Trophoblast cell (in vitro differentiated cells and primary cell): Measurements from ENCODE around the gene TOLLIP.

Source experiments
- DNase-seq, 2 donors: peaks; one replicate each; pipeline ENCODE4 v3.0.0-alpha.2; 2016
- H2AFZ ChIP-seq: 2 replicates; pipeline ENCODE4 v1.6.1; 2013; ENCODE audit warnings: low read length, moderate library complexity, mild to moderate bottlenecking; ENCODE audit not compliant: insufficient read depth, poor library complexity
- H2AK5ac ChIP-seq: 2 replicates; pipeline ENCODE4 v1.6.1; 2013; ENCODE audit warnings: mild to moderate bottlenecking, low read length
- H2BK120ac ChIP-seq: 2 replicates; pipeline ENCODE4 v1.6.1; 2013; ENCODE audit warnings: low read length, mild to moderate bottlenecking, moderate library complexity; ENCODE audit not compliant: insufficient read depth, poor library complexity
- H2BK12ac ChIP-seq: 2 replicates; pipeline ENCODE4 v1.6.1; 2013; ENCODE audit warnings: mild to moderate bottlenecking, low read length, moderate library complexity
- H2BK5ac ChIP-seq: 2 replicates; pipeline ENCODE4 v1.6.1; 2013; ENCODE audit warnings: low read length, low read depth, moderate library complexity, mild to moderate bottlenecking; ENCODE audit not compliant: poor library complexity
- H3K14ac ChIP-seq: 2 replicates; pipeline ENCODE4 v1.6.1; 2013; ENCODE audit warnings: mild to moderate bottlenecking, low read length
- H3K18ac ChIP-seq: 2 replicates; pipeline ENCODE4 v1.6.1; 2013; ENCODE audit warnings: mild to moderate bottlenecking, low read length
- H3K23ac ChIP-seq: 2 replicates; pipeline ENCODE4 v1.6.1; 2013; ENCODE audit warnings: low read length
- H3K27ac ChIP-seq: 2 replicates; pipeline ENCODE4 v1.5.1; 2013; ENCODE audit warnings: low read depth, mild to moderate bottlenecking, inconsistent platforms, low read length, moderate library complexity
- H3K27me3 ChIP-seq: 2 replicates; pipeline ENCODE4 v1.6.1; 2013; ENCODE audit warnings: inconsistent platforms, mild to moderate bottlenecking, low read length, moderate library complexity; ENCODE audit not compliant: insufficient read depth
- H3K36me3 ChIP-seq, 2 experiments: 1 replicate in 1 of 2; 2 replicates in 1 of 2; pipeline ENCODE4 v1.6.1; 2013; ENCODE audit warnings: low read length in 2 of 2, mild to moderate bottlenecking in 2 of 2, moderate library complexity in 1 of 2; ENCODE audit not compliant: insufficient read depth in 2 of 2, control insufficient read depth in 1 of 2
- H3K4ac ChIP-seq: 2 replicates; pipeline ENCODE4 v1.6.1; 2013; ENCODE audit warnings: low read depth, mild to moderate bottlenecking, low read length, moderate library complexity
- H3K4me1 ChIP-seq, 2 experiments: 1 replicate in 1 of 2; 2 replicates in 1 of 2; pipeline ENCODE4 v1.6.1; 2013; ENCODE audit warnings: low read length in 2 of 2, mild to moderate bottlenecking in 2 of 2, moderate library complexity in 1 of 2; ENCODE audit not compliant: insufficient read depth in 2 of 2, control insufficient read depth in 1 of 2
- H3K4me2 ChIP-seq: 2 replicates; pipeline ENCODE4 v1.6.1; 2013; ENCODE audit warnings: inconsistent platforms, mild to moderate bottlenecking, low read length, moderate library complexity
- H3K4me3 ChIP-seq: 2 replicates; pipeline ENCODE4 v1.5.1; 2013; ENCODE audit warnings: mild to moderate bottlenecking, low read depth, low read length, inconsistent platforms
- H3K79me1 ChIP-seq: one replicate; pipeline ENCODE4 v1.6.1; 2013; ENCODE audit warnings: low read length
- H3K79me2 ChIP-seq: 2 replicates; pipeline ENCODE4 v1.6.1; 2013; ENCODE audit warnings: low read length, mild to moderate bottlenecking; ENCODE audit not compliant: control insufficient read depth, insufficient read depth, poor library complexity
- H3K9ac ChIP-seq: 2 replicates; pipeline ENCODE4 v1.6.1; 2013; ENCODE audit warnings: mild to moderate bottlenecking, low read length
- H3K9me3 ChIP-seq: 2 replicates; pipeline ENCODE4 v1.6.1; 2013; ENCODE audit warnings: low read depth, mild to moderate bottlenecking, control low read depth, inconsistent platforms, low read length; ENCODE audit not compliant: insufficient read depth
- H4K12ac ChIP-seq: 2 replicates; pipeline ENCODE4 v1.6.1; 2013; ENCODE audit warnings: low read depth, mild to moderate bottlenecking, low read length, moderate library complexity
- H4K8ac ChIP-seq: 2 replicates; pipeline ENCODE4 v1.6.1; 2013; ENCODE audit warnings: low read depth, mild to moderate bottlenecking, low read length, moderate library complexity
- H4K91ac ChIP-seq: one replicate; pipeline ENCODE4 v1.6.1; 2013; ENCODE audit warnings: low read depth, mild to moderate bottlenecking, low read length, moderate library complexity
- WGBS: extraction: QIAGEN DNeasy Blood & Tissue Kit; methylation state at CpG from one replicate; pipeline ENCODE4 v1.1.7; 2013; ENCODE audit warnings: missing lambda C conversion rate; ENCODE audit not compliant: insufficient read length, insufficient coverage; ENCODE audit errors: extremely low coverage; 5-methylcytosine and 5-hydroxymethylcytosine counted together

The TOLLIP gene

GRCh38 chr11:1307163-1307870 lies 2.1 kb downstream of the TOLLIP start:
- H2BK5ac ChIP-seq, result no peak overlapping the region
- DNase-seq, result no peak
- no peak overlapping the region for H3K14ac ChIP-seq
- no peak overlapping the region for H3K4me2 ChIP-seq
- H2AFZ ChIP-seq, result no peak overlapping the region
- no peak overlapping the region for H4K12ac ChIP-seq
- no peak overlapping the region for H3K27ac ChIP-seq
- WGBS, result no CpG with 5 or more reads among the region's 21 CpGs
- no peaks in the 10 kb centered on the region for H3K27me3 ChIP-seq
- no peak overlapping the region for H2AK5ac ChIP-seq
- H3K18ac ChIP-seq, result no peak overlapping the region
- peaks cover 12% of the 10 kb centered on the region for H3K79me1 ChIP-seq
- H3K9ac ChIP-seq, result no peak overlapping the region
- peaks cover 4% of the 10 kb centered on the region for H3K9me3 ChIP-seq
- peaks cover 10 to 22% of the 10 kb centered on the region in 2 experiments for H3K4me1 ChIP-seq
- H3K79me2 ChIP-seq, result peaks cover 21% of the 10 kb centered on the region
- H3K4ac ChIP-seq, result peak overlapping the region; percentile 56
- H3K36me3 ChIP-seq, result peaks cover 18 to 25% of the 10 kb centered on the region in 2 experiments
- no peak overlapping the region for H4K8ac ChIP-seq
- H4K91ac ChIP-seq, result no peak overlapping the region
- H2BK12ac ChIP-seq, result no peak overlapping the region
- no peak overlapping the region for H3K4me3 ChIP-seq
- no peak overlapping the region for H2BK120ac ChIP-seq
- no peak overlapping the region for H3K23ac ChIP-seq

- Histone ChIP-seq H3K27me3 (no peaks in the 10 kb centered on the region), H3K23ac (no peak overlapping the region), H2AK5ac (no peak overlapping the region), H3K18ac (no peak overlapping the region), H3K4me1 (peaks cover 10 to 22% of the 10 kb centered on the region in 2 experiments), H2AFZ (no peak overlapping the region), H3K4me2 (no peak overlapping the region), H4K12ac (no peak overlapping the region), H4K8ac (no peak overlapping the region), H3K79me2 (peaks cover 21% of the 10 kb centered on the region), H3K79me1 (peaks cover 12% of the 10 kb centered on the region), H3K4me3 (no peak overlapping the region), H2BK120ac (no peak overlapping the region), H3K4ac (peak overlapping the region; percentile 56), H3K9me3 (peaks cover 4% of the 10 kb centered on the region), H2BK12ac (no peak overlapping the region), H2BK5ac (no peak overlapping the region), H3K9ac (no peak overlapping the region), H4K91ac (no peak overlapping the region), H3K27ac (no peak overlapping the region), H3K14ac (no peak overlapping the region), H3K36me3 (peaks cover 18 to 25% of the 10 kb centered on the region in 2 experiments)
- WGBS, result no CpG with 5 or more reads among the region's 30 CpGs
- no peak for DNase-seq
Measured at GRCh38 chr11:1306186-1307162, 3.0 kb downstream of the TOLLIP start.

- Histone ChIP-seq H3K18ac (no peak overlapping the region), H3K4me2 (no peak overlapping the region), H3K9ac (no peak overlapping the region), H2AFZ (no peak overlapping the region), H2BK120ac (no peak overlapping the region), H2BK5ac (no peak overlapping the region), H2BK12ac (no peak overlapping the region), H4K8ac (no peak overlapping the region), H3K27me3 (no peaks in the 10 kb centered on the region), H3K79me2 (peaks cover 21% of the 10 kb centered on the region), H3K4ac (peak overlapping the region; percentile 21), H3K36me3 (peaks cover 18 to 25% of the 10 kb centered on the region in 2 experiments), H2AK5ac (no peak overlapping the region), H4K91ac (no peak overlapping the region), H3K9me3 (peaks cover 4% of the 10 kb centered on the region), H3K4me3 (no peak overlapping the region), H3K4me1 (peaks cover 10 to 22% of the 10 kb centered on the region in 2 experiments), H3K14ac (no peak overlapping the region), H3K23ac (no peak overlapping the region), H3K79me1 (peaks cover 12% of the 10 kb centered on the region), H4K12ac (no peak overlapping the region), H3K27ac (no peak overlapping the region)
- no peak for DNase-seq
- no CpG with 5 or more reads among the region's 27 CpGs for WGBS
Measured at GRCh38 chr11:1305501-1306056, 3.9 kb downstream of the TOLLIP start.

- H3K27me3 ChIP-seq, result no peaks in the 10 kb centered on the region
- H4K8ac ChIP-seq, result no peak overlapping the region
- H3K9me3 ChIP-seq, result peaks cover 4% of the 10 kb centered on the region
- H3K36me3 ChIP-seq, result peaks cover 18 to 27% of the 10 kb centered on the region in 2 experiments
- H3K4ac ChIP-seq, result peak overlapping the region; percentile 21
- no peak overlapping the region for H3K9ac ChIP-seq
- no peak overlapping the region for H3K14ac ChIP-seq
- DNase-seq, result no peak
- H4K91ac ChIP-seq, result no peak overlapping the region
- no peak overlapping the region for H4K12ac ChIP-seq
- no peak overlapping the region for H2BK5ac ChIP-seq
- no peak overlapping the region for H3K4me3 ChIP-seq
- no peak overlapping the region for H2AFZ ChIP-seq
- H3K27ac ChIP-seq, result no peak overlapping the region
- peaks cover 11% of the 10 kb centered on the region for H3K79me1 ChIP-seq
- no peak overlapping the region for H2BK120ac ChIP-seq
- WGBS, result no CpG with 5 or more reads among the region's 13 CpGs
- no peak overlapping the region for H2BK12ac ChIP-seq
- no peak overlapping the region for H3K23ac ChIP-seq
- H2AK5ac ChIP-seq, result no peak overlapping the region
- peaks cover 20% of the 10 kb centered on the region for H3K79me2 ChIP-seq
- H3K18ac ChIP-seq, result no peak overlapping the region
- H3K4me1 ChIP-seq, result peaks cover 8 to 18% of the 10 kb centered on the region in 2 experiments
- H3K4me2 ChIP-seq, result no peak overlapping the region
Measured at GRCh38 chr11:1305063-1305495, 4.4 kb downstream of the TOLLIP start.
